GM23338 (cell line): ENCODE results near the gene OR2A25. TPM values are rescaled to one million over a fixed set of nuclear protein-coding genes. Genes with fewer than 3 reads are reported as not detected.

ENCODE experiments used
- ATAC-seq: fragments of 200-7000 bp; cut with Tn5 transposase; 3 replicates; pipeline ENCODE4 v1.9.1; 2020
- DNase-seq: peaks from one replicate; pipeline ENCODE4 v3.0.0-alpha.2; 2015; ENCODE audit warnings: low spot score
- H2AFZ ChIP-seq: fragments of 200-600 bp; sonication (generic); 2 replicates; pipeline ENCODE4 v1.8.0; 2016; ENCODE audit warnings: antibody characterized with exemption, mild to moderate bottlenecking, moderate library complexity
- H3F3A ChIP-seq: fragments of 200-600 bp; sonication (generic); replicated peaks from 2 replicates; pipeline ENCODE4 v1.8.0; 2017; ENCODE audit warnings: antibody characterized with exemption, mixed run types, low read depth
- H3K27ac ChIP-seq: fragments of 200-600 bp; sonication (generic); 2 replicates; pipeline ENCODE4 v1.6.1; 2016; ENCODE audit warnings: low read depth
- H3K27me3 ChIP-seq: fragments of 200-600 bp; sonication (generic); 2 replicates; pipeline ENCODE4 v1.8.0; 2016; ENCODE audit warnings: mild to moderate bottlenecking, mixed run types, moderate library complexity; ENCODE audit not compliant: insufficient read depth
- H3K36me3 ChIP-seq: fragments of 200-600 bp; sonication (generic); 2 replicates; pipeline ENCODE4 v1.8.0; 2016; ENCODE audit warnings: mild to moderate bottlenecking; ENCODE audit not compliant: insufficient read depth
- H3K4me1 ChIP-seq: fragments of 200-600 bp; sonication (generic); 2 replicates; pipeline ENCODE4 v1.8.0; 2016; ENCODE audit warnings: mild to moderate bottlenecking, moderate library complexity; ENCODE audit not compliant: insufficient read depth
- H3K4me2 ChIP-seq: fragments of 200-600 bp; sonication (generic); 2 replicates; pipeline ENCODE4 v1.7.1; 2017; ENCODE audit warnings: mixed run types
- H3K4me3 ChIP-seq: fragments of 200-600 bp; sonication (generic); 2 replicates; pipeline ENCODE4 v1.6.1; 2016; ENCODE audit warnings: mixed run types
- H3K79me2 ChIP-seq: fragments of 200-600 bp; sonication (generic); replicated peaks from 2 replicates; pipeline ENCODE4 v1.8.0; 2017; ENCODE audit warnings: mild to moderate bottlenecking; ENCODE audit not compliant: insufficient read depth
- H3K9me2 ChIP-seq: fragments of 200-600 bp; sonication (generic); 2 replicates; pipeline ENCODE4 v1.8.0; 2017; ENCODE audit not compliant: insufficient read depth
- H4K20me1 ChIP-seq: fragments of 200-600 bp; sonication (generic); replicated peaks from 2 replicates; pipeline ENCODE4 v1.8.0; 2017; ENCODE audit warnings: mild to moderate bottlenecking; ENCODE audit not compliant: insufficient read depth
- H3K27ac Mint-ChIP-seq: 2 replicates; pipeline ENCODE4 v1.8.0; 2020; ENCODE audit warnings: inconsistent platforms, mild to moderate bottlenecking, moderate library complexity, mixed read lengths
- H3K27me3 Mint-ChIP-seq: 3 replicates; pipeline ENCODE4 v1.8.0; 2022; ENCODE audit warnings: low read depth, mild to moderate bottlenecking, moderate library complexity, mixed read lengths, inconsistent platforms; ENCODE audit not compliant: insufficient read depth, poor library complexity
- H3K36me3 Mint-ChIP-seq: 3 replicates; pipeline ENCODE4 v1.8.0; 2021; ENCODE audit warnings: low read depth, mild to moderate bottlenecking, inconsistent platforms, moderate library complexity, mixed read lengths
- H3K4me1 Mint-ChIP-seq: 3 replicates; pipeline ENCODE4 v1.8.0; 2020; ENCODE audit warnings: mild to moderate bottlenecking, inconsistent platforms, mixed read lengths
- H3K4me3 Mint-ChIP-seq: 3 replicates; pipeline ENCODE4 v1.8.0; 2021; ENCODE audit warnings: moderate library complexity, mild to moderate bottlenecking, inconsistent platforms, mixed read lengths
- H3K9me3 Mint-ChIP-seq: 3 replicates; pipeline ENCODE4 v1.8.0; 2020; ENCODE audit warnings: moderate library complexity, mild to moderate bottlenecking, inconsistent platforms, mixed read lengths
- CREB1 ChIP-seq: fragments of 250-450 bp; sonication (Bioruptor Pico); IDR thresholded peaks from 2 replicates; pipeline ENCODE4 v1.5.0; 2020; ENCODE audit warnings: low read depth, mild to moderate bottlenecking, moderate library complexity
- CTCF ChIP-seq, 2 experiments: fragments of 200-600 bp in 1 of 2; sonication (generic) in 1 of 2; conservative IDR thresholded peaks; 2 replicates each; pipeline versions ENCODE4 v1.5.1 to v1.6.1; 2016 to 2017; ENCODE audit warnings: antibody characterized with exemption in 2 of 2, low read depth in 2 of 2, mild to moderate bottlenecking in 2 of 2, moderate library complexity in 1 of 2
- ETS1 ChIP-seq: IDR thresholded peaks from 2 replicates; pipeline ENCODE4 v1.6.1; 2016; ENCODE audit warnings: antibody characterized with exemption
- EZH2 ChIP-seq: fragments of 200-600 bp; sonication (generic); IDR thresholded peaks from one replicate; pipeline ENCODE4 v1.8.0; 2017; ENCODE audit warnings: antibody characterized with exemption, mild to moderate bottlenecking, low read depth; ENCODE audit not compliant: unreplicated experiment
- EZH2phosphoT487 ChIP-seq: fragments of 200-600 bp; sonication (generic); IDR thresholded peaks from one replicate; pipeline ENCODE4 v1.8.1; 2018; ENCODE audit warnings: antibody characterized with exemption; ENCODE audit not compliant: unreplicated experiment
- JUNB ChIP-seq: IDR thresholded peaks from one replicate; pipeline ENCODE4 v1.6.1; 2016; ENCODE audit warnings: antibody characterized with exemption; ENCODE audit not compliant: unreplicated experiment
- NANOG ChIP-seq: IDR thresholded peaks from 2 replicates; pipeline ENCODE4 v1.6.1; 2016; ENCODE audit warnings: antibody characterized with exemption, borderline replicate concordance
- POLR2AphosphoS5 ChIP-seq: IDR thresholded peaks from 2 replicates; pipeline ENCODE4 v1.6.1; 2016; ENCODE audit warnings: antibody characterized with exemption, low read depth
- REST ChIP-seq: IDR thresholded peaks from one replicate; pipeline ENCODE4 v1.6.1; 2018; ENCODE audit warnings: antibody characterized with exemption; ENCODE audit not compliant: unreplicated experiment
- STAT1 ChIP-seq: IDR thresholded peaks from one replicate; pipeline ENCODE4 v1.6.1; 2016; ENCODE audit warnings: antibody characterized with exemption; ENCODE audit not compliant: unreplicated experiment
- ZNF114 ChIP-seq: fragments of 250-450 bp; sonication (Bioruptor Pico); IDR thresholded peaks from 2 replicates; pipeline ENCODE4 v1.5.0; 2020; ENCODE audit warnings: mild to moderate bottlenecking, moderate library complexity
- ZNF331 ChIP-seq: fragments of 250-450 bp; sonication (Bioruptor Pico); IDR thresholded peaks from 2 replicates; pipeline ENCODE4 v1.5.0; 2020; ENCODE audit warnings: low read depth, mild to moderate bottlenecking, moderate library complexity
- ZNF462 ChIP-seq: fragments of 250-450 bp; sonication (Bioruptor Pico); IDR thresholded peaks from 2 replicates; pipeline ENCODE4 v1.5.0; 2020; ENCODE audit warnings: mild to moderate bottlenecking, moderate library complexity
- polyA plus RNA-seq: library from polyadenylated mRNA; unstranded; fragments of >200 nt; fragmentation: Nextera tagmentation; extraction: Ambion mirVana; gene quantifications from 2 replicates; pipeline ENCODE4 v1.2.1, GENCODE V29; 2016
- total RNA-seq: library from RNA; depleted of rRNA; stranded (reverse); fragments of >200 nt; shearing (Covaris generic); gene quantifications from 2 replicates; pipeline ENCODE4 v1.2.3, GENCODE V29; 2014

OR2A25 gene
- total and polyA plus RNA-seq, 2 experiments from 2014 or later, result not detected

GRCh38 chr7:144087230-144087629, 17.6 kb downstream of the OR2A25 start:
- TF ChIP-seq ZNF114, result no peak
- no peak for TF ChIP-seq EZH2phosphoT487
- no peak for TF ChIP-seq POLR2AphosphoS5
- TF ChIP-seq ETS1, result no peak
- no peak for TF ChIP-seq CREB1 (CRISPR knock-in tag)
- no peak for TF ChIP-seq EZH2
- no peak for TF ChIP-seq ZNF331 (CRISPR knock-in tag)
- no peak for TF ChIP-seq CTCF (conservative IDR thresholded peaks at IDR 0.05; ENCODE audit: low read depth in 2 of 2)
- TF ChIP-seq ZNF462, result no peak
- TF ChIP-seq JUNB, result no peak
- TF ChIP-seq NANOG, result no peak
- TF ChIP-seq STAT1, result no peak
- TF ChIP-seq REST, result no peak
- no peaks in the 10 kb centered on the region for H3K79me2 ChIP-seq
- H3K36me3 Mint-ChIP-seq, result no peaks in the 10 kb centered on the region
- H3K4me1 Mint-ChIP-seq, result peaks cover 2% of the 10 kb centered on the region; the same call in 1 of the 3 replicates
- H3K9me2 ChIP-seq, result no peaks in the 10 kb centered on the region
- H3K4me2 ChIP-seq, result no peak overlapping the region
- no peaks in the 10 kb centered on the region; the same call in 1 of the 2 replicates for H3K4me1 ChIP-seq
- H3K9me3 Mint-ChIP-seq, result peaks cover 5% of the 10 kb centered on the region; the same call in 2 of the 3 replicates
- H3K4me3 ChIP-seq, result no peak overlapping the region
- H3K27ac ChIP-seq, result no peak overlapping the region
- H3K27me3 ChIP-seq, result no peaks in the 10 kb centered on the region
- no peak overlapping the region for H3K27ac Mint-ChIP-seq
- no peak for DNase-seq
- no peaks in the 10 kb centered on the region for H3K27me3 Mint-ChIP-seq
- no peak overlapping the region for H2AFZ ChIP-seq
- H3F3A ChIP-seq, result no peaks in the 10 kb centered on the region
- no peaks in the 10 kb centered on the region for H3K36me3 ChIP-seq
- no peak for ATAC-seq
- H4K20me1 ChIP-seq, result no peaks in the 10 kb centered on the region
- no peak overlapping the region for H3K4me3 Mint-ChIP-seq
